VCaP (cell line): ENCODE measurements around the gene ROBO3.

ENCODE experiments used
- H3K27ac ChIP-seq: fragments of 450-650 bp; 2 replicates; pipeline ENCODE4 v1.5.1; 2017
- TF ChIP-seq, protein P1 (sequence below): fragments of 450-650 bp; conservative IDR thresholded peaks from 2 replicates; pipeline ENCODE4 v1.5.1; 2017; ENCODE audit warnings: mild to moderate bottlenecking, moderate library complexity

Gene ROBO3

GRCh38 chr11:124872280-124872679, 7.0 kb downstream of the ROBO3 start:
- TF ChIP-seq, protein P1, sequence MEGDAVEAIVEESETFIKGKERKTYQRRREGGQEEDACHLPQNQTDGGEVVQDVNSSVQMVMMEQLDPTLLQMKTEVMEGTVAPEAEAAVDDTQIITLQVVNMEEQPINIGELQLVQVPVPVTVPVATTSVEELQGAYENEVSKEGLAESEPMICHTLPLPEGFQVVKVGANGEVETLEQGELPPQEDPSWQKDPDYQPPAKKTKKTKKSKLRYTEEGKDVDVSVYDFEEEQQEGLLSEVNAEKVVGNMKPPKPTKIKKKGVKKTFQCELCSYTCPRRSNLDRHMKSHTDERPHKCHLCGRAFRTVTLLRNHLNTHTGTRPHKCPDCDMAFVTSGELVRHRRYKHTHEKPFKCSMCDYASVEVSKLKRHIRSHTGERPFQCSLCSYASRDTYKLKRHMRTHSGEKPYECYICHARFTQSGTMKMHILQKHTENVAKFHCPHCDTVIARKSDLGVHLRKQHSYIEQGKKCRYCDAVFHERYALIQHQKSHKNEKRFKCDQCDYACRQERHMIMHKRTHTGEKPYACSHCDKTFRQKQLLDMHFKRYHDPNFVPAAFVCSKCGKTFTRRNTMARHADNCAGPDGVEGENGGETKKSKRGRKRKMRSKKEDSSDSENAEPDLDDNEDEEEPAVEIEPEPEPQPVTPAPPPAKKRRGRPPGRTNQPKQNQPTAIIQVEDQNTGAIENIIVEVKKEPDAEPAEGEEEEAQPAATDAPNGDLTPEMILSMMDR, result no peak
- no peak overlapping the region for H3K27ac ChIP-seq

- no peak overlapping the region for H3K27ac ChIP-seq
- TF ChIP-seq, protein P1, result no peak
Observed at GRCh38 chr11:124872741-124873140, 7.5 kb downstream of the ROBO3 start.

GRCh38 chr11:124873951-124874350, 8.7 kb downstream of the ROBO3 start:
- H3K27ac ChIP-seq, result no peak overlapping the region
- TF ChIP-seq, protein P1, result no peak

GRCh38 chr11:124874571-124875255, 9.5 kb downstream of the ROBO3 start:
- H3K27ac ChIP-seq, result no peak overlapping the region
- TF ChIP-seq, protein P1, result no peak

DNA sequence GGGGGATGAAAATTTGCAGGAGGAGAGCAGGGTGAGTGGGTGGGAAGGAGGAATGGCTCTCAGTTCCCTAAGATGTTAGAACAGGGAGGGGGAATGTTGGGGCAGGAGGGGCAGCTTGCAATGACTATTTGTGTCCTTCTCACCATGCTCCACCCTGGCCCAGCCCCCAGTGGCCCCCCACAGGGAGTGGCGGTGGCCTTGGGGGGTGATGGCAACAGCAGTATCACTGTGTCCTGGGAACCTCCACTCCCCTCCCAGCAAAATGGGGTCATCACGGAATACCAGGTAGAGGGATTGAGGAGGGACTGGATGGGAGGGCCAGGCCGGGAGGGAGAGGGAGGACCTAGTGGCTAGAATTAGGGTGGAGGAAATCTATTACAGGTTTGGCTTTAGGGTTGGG, 10.2 kb downstream of the ROBO3 start:
- TF ChIP-seq, protein P1, result no peak
- peak overlapping the region; percentile 86; the same call in 1 of the 2 replicates for H3K27ac ChIP-seq

- peak overlapping the region; percentile 86 for H3K27ac ChIP-seq
- TF ChIP-seq, protein P1, result peak; percentile 94
Observed at GRCh38 chr11:124875943-124876817, 10.9 kb downstream of the ROBO3 start.

DNA sequence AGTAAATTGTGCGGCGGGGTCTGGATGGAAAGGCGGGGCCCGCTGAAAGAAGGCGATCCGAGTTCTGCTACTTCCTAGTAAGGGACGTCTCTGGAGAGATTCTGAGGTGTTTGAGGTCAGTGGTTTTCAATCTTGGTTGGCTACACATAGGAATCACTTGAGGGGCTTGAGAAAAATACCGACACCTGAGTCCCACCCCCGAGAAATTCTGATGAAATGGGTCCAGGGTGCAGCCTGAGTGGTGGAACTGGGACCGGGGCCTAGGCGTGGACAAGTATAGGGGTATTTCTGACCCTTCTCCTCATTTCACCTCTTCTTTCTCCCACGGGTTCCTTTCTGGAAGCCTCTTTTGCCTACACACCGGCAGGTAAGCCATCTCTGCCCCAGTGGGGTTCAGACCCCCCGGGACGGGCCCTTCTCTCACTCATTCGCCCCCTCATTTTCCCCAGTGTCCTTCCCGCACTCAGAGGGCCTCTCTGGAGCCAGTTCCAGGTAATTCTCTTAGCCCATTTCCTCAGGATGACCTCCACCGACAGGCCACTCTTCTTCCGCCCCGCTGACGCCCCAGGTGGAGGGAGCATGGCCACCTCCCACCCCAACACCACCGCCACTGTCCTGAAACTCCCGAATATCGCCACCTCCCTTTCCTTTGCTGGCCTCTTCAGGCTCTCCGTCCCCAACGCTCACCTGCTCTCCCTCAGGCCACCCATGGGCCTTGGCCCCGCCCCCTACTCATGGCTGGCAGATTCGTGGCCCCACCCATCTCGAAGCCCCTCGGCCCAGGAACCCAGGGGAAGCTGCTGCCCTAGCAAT, 11.8 kb downstream of the ROBO3 start:
- peak overlapping the region; percentile 86 for H3K27ac ChIP-seq
- TF ChIP-seq, protein P1, result no peak
